Measurements from ENCODE around the gene GMCL2.
A peak's percentile ranks its signal among the peaks of the same experiment; 100 is the strongest.
"Not testable (repeated sequence)": the region's sequence is repeated elsewhere in the genome, so short reads cannot be mapped to it uniquely, and the experiment has no call there.

Gene GMCL2

DNA sequence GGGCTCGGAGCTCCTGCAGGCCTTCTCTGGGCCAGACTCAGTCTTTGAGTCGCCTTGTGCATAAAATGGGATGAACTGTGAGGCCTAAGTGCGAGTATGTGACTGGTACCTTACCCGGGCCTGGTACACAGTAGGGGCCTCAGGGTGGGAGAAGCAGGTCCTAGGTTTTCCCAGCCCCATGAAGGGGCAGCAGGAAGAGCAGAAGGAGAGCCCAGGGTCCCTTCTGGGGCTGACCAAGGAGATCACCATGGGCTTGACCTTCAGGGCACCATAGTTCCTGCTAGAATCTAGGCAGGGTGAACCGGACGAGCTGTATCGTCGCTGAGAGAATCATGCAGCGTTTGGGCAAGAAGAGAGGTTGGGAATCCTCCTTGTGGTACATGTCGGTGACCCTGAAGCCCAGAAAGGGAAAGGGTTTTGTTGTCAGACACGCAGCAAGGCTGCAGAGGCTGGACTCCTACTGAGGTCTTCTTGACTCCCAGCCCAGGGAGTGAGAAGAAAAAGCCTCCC lies 45.8 kb upstream of the GMCL2 start:
- DNase-seq (ENCODE audit: low spot score), result no peak
- in situ Hi-C loops (cut with MboI; ENCODE audit: low pct_unique_long_range_greater_than_20kb, low sequenced_read_pairs, unreplicated experiment), result no loop called here
- TF ChIP-seq, protein P1, sequence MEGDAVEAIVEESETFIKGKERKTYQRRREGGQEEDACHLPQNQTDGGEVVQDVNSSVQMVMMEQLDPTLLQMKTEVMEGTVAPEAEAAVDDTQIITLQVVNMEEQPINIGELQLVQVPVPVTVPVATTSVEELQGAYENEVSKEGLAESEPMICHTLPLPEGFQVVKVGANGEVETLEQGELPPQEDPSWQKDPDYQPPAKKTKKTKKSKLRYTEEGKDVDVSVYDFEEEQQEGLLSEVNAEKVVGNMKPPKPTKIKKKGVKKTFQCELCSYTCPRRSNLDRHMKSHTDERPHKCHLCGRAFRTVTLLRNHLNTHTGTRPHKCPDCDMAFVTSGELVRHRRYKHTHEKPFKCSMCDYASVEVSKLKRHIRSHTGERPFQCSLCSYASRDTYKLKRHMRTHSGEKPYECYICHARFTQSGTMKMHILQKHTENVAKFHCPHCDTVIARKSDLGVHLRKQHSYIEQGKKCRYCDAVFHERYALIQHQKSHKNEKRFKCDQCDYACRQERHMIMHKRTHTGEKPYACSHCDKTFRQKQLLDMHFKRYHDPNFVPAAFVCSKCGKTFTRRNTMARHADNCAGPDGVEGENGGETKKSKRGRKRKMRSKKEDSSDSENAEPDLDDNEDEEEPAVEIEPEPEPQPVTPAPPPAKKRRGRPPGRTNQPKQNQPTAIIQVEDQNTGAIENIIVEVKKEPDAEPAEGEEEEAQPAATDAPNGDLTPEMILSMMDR (IDR thresholded peaks at IDR 0.05; ENCODE audit: extremely low read depth, insufficient read depth, missing control alignments), result no peak

DNA sequence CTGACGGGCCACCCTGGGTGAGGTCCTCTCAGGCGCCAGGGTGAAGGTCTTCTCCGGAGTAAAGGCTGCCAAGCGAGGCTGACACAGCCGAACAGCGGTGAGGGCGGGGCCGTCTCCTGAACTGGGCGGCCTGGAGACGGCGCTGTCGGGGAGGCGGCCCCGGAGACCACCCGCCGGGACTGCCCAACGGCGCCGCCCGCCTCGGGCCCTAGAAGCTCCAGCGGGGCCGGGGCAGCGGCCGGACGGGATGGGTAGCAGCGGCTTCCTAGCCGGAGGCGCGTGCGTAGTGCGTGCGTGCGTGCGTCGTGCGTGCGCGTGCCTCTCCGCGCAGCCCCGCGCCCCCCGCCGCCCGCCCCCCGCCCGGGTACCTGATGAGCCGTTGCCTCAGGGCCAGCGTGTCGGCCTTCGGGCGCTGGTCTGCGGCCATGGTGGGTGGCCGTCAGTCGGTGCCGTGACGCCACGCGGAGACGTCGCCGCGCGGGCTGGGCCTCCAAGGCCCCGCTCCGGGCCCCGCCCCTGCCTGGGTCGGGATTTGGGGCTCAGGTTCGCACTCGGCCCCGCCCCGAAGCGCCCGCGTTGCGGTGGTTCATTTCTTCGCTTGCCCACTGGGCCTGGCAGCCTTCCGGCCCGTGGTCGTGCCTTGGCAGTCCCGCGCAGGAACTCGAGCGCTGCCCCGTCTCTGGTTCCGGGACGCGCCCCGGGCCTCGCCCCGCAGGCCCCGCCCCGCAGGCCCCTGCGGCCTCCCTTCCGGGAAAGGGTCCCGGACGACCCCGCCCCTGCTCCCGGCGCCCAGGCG lies 45.2 kb upstream of the GMCL2 start, which contains the start of gene PHYKPL:
Gene PHYKPL, minus strand, starts transcription at position 679 of the 796 bp plus-strand sequence. Its CDS starts 252 bp downstream, at position 427.
- in situ Hi-C loops (cut with MboI; ENCODE audit: low pct_unique_long_range_greater_than_20kb, low sequenced_read_pairs, unreplicated experiment), result no loop called here
- TF ChIP-seq, protein P1 (IDR thresholded peaks at IDR 0.05; ENCODE audit: extremely low read depth, insufficient read depth, missing control alignments), result no peak
- peak; percentile 88 for DNase-seq (ENCODE audit: low spot score)

DNA sequence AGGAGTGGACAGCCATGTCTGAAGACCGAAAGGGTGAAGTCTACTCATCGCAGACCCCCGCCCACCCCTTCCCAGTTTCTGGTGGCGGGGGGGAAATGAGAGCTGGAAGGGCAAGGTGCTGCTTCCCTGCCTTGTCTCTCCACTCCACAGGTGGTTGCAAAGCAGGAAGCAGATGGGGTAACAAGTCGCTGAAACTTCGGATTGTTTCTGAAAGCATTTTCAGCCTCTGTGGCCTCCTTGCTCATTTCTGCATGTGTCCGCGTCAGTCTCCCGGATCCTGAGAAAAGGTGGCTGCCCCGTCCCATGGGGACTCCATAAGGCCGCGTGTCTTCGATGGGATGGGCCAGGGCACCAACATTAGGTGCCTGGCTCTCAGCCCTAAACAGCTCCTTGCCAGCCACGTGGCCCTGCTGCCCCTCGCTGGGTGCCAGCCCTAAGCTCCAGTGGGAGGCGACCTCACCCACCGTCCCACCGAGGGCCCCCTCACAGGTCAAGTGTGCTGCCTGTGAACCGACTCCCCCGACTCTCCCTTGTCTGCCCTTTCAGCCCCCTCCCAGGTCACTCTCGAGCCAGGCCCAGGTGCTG lies 44.5 kb upstream of the GMCL2 start:
- in situ Hi-C loops (cut with MboI; ENCODE audit: low pct_unique_long_range_greater_than_20kb, low sequenced_read_pairs, unreplicated experiment), result no loop called here
- no peak for DNase-seq (ENCODE audit: low spot score)
- TF ChIP-seq, protein P1 (IDR thresholded peaks at IDR 0.05; ENCODE audit: extremely low read depth, insufficient read depth, missing control alignments), result no peak

DNA sequence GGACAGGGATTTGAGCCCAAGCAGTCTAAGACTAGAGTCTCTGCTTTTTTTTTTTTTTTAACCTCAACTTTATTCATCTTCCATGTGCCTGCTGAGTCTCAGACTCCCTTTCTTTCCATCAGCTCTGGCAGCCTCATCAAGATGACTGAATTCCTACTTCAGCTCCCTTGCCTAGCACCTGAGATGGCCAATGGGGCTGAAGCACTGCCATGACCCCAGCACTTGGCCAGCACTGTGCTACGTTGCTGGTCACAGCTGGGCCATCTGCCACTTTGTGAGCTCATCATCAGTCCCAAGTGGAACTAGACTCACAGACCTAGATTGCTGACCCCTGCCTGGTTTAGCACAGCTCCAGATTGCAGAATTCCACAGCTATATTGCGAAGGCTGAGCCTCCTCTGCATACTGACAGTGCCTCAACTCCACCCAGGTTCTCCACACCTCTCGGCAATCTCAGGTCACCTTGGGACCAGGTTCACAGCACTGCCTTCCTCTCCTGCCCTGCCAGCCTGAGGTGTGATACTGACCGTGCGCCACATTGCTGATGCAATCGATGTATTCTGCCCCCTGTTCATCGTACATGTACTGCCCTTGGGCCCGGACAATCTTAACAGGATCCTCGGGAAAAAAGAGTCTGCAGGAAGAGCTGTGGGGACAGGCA lies 43.8 kb upstream of the GMCL2 start:
- TF ChIP-seq, protein P1 (IDR thresholded peaks at IDR 0.05; ENCODE audit: extremely low read depth, insufficient read depth, missing control alignments), result no peak
- no peak for DNase-seq (ENCODE audit: low spot score)
- in situ Hi-C loops (cut with MboI; ENCODE audit: low pct_unique_long_range_greater_than_20kb, low sequenced_read_pairs, unreplicated experiment), result no loop called here

DNA sequence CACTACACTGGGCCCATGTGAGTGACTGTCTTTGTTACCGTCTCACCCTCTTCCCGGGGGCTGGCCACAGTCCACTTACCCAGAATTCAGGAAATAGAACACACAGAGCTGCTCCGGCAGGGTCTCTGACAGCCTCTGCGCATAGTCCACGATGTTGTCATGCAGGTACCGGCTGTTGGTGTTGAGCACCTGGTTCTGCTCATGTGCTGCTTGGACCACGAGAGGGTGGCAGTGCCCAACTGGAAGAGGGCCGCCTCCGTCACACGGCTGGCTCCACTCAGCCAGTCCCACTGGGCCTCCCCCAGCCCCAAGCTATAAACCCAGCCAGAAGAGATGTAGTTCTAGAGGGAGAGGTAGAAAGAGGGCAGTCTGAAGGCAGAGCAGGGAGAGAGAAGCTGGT lies 42.7 kb upstream of the GMCL2 start:
- TF ChIP-seq, protein P1 (IDR thresholded peaks at IDR 0.05; ENCODE audit: extremely low read depth, insufficient read depth, missing control alignments), result no peak
- in situ Hi-C loops (cut with MboI; ENCODE audit: low pct_unique_long_range_greater_than_20kb, low sequenced_read_pairs, unreplicated experiment), result no loop called here
- no peak for DNase-seq (ENCODE audit: low spot score)

DNA sequence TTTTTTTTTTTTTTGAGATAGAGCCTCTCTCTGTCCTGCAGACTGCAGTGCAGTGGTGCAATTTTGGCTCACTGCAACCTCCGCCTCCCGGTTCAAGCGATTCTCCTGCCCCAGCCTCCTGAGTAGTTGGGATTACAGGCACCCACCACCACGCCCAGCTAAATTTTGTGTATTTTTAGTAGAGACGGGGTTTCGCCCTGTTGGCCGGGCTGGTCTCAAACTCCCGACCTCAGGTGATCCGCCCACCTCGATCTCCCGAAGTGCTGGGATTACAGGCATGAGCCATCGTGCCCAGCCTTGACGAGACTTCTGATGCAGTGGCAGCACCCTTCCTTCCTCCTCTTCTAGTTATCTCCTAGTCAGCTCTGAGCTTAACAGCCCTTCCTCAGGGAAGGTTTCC lies 41.9 kb upstream of the GMCL2 start:
- DNase-seq (ENCODE audit: low spot score); in situ Hi-C loops (cut with MboI; ENCODE audit: low pct_unique_long_range_greater_than_20kb, low sequenced_read_pairs, unreplicated experiment): not testable (repeated sequence)

All from GM13977 (cell line).